ENCODE measurements around the gene FBXL5.

Gene FBXL5

DNA sequence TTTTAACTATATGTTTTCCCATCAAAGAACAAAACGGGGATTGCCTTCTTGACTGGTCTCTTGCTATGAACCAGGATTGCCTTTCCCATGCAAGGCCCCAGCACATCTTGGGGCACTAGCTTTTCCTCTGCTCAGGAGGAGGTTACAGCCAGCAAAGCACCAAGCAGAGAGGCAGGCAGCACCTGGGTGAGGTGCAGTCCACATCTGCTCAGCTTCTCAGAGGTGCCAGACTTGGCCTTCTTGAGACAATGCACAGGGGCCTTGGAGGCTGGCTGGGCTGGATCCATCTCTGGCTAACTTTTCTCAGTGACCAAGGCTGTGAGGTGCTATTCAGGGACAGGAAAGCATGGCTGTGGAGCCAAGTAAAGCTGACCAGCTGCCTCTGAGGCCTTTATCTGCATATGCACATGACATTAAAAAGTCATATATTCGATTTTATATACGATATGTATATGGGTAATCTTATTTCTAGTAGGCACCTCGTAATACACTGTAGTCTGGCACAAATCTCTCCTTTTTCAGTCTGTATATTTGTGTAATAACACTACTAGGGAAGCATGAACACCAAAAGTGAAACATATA is 98.6 kb downstream of the FBXL5 start:
- DNase-seq = no peak

Data from NCI-H345 (cell line).